ENCODE data around the gene BMP6. TPM values are rescaled to one million over a fixed set of nuclear protein-coding genes. Genes with fewer than 3 reads are reported as not detected.

BMP6 gene
- total and polyA plus RNA-seq, 2 experiments from 2014 or later: 0.84 to 2.8 TPM

GRCh38 chr6:7721649-7722048 lies 4.2 kb upstream of the BMP6 start:
- no peaks in the 10 kb centered on the region for H3K36me3 Mint-ChIP-seq (ENCODE audit: low read depth)
- DNase-seq (ENCODE audit: low spot score) (no peak), ATAC-seq (no peak)
- Histone ChIP-seq H2AFZ (no peak overlapping the region), H3K27me3 (ENCODE audit: insufficient read depth) (peaks cover 35% of the 10 kb centered on the region), H4K20me1 (replicated peaks; ENCODE audit: insufficient read depth) (no peaks in the 10 kb centered on the region), H3K4me1 (ENCODE audit: insufficient read depth) (no peaks in the 10 kb centered on the region), H3K27ac (ENCODE audit: low read depth) (no peak overlapping the region), H3F3A (replicated peaks; ENCODE audit: low read depth) (no peaks in the 10 kb centered on the region), H3K9me2 (ENCODE audit: insufficient read depth) (no peaks in the 10 kb centered on the region), H3K4me3 (no peak overlapping the region), H3K4me2 (no peak overlapping the region), H3K36me3 (ENCODE audit: insufficient read depth) (no peaks in the 10 kb centered on the region), H3K79me2 (replicated peaks; ENCODE audit: insufficient read depth) (no peaks in the 10 kb centered on the region)
- no peak for TF ChIP-seq NANOG (IDR thresholded peaks at IDR 0.05; ENCODE audit: borderline replicate concordance)
- TF ChIP-seq ZNF114 (CRISPR knock-in tag; IDR thresholded peaks at IDR 0.05): no peak
- no peak for TF ChIP-seq STAT1 (IDR thresholded peaks at IDR 0.05; ENCODE audit: unreplicated experiment)
- no peak; a peak in 1 of 4 replicates for TF ChIP-seq CTCF (conservative IDR thresholded peaks at IDR 0.05; ENCODE audit: low read depth in 2 of 2)
- no peak overlapping the region for H3K4me3 Mint-ChIP-seq
- H3K27me3 Mint-ChIP-seq (ENCODE audit: insufficient read depth, low read depth, poor library complexity): peaks cover 39% of the 10 kb centered on the region
- peaks cover 5% of the 10 kb centered on the region for H3K9me3 Mint-ChIP-seq
- H3K4me1 Mint-ChIP-seq: peaks cover 5% of the 10 kb centered on the region
- no peak overlapping the region for H3K27ac Mint-ChIP-seq

- ATAC-seq (peak; percentile 9), DNase-seq (ENCODE audit: low spot score) (peak; percentile 92)
- TF ChIP-seq STAT1 (IDR thresholded peaks at IDR 0.05; ENCODE audit: unreplicated experiment) (no peak), ZNF114 (CRISPR knock-in tag; IDR thresholded peaks at IDR 0.05) (no peak), CTCF (conservative IDR thresholded peaks at IDR 0.05; ENCODE audit: low read depth in 2 of 2) (peak; percentile 66 to 67), POLR2AphosphoS5 (IDR thresholded peaks at IDR 0.05; ENCODE audit: low read depth) (no peak), ZNF331 (CRISPR knock-in tag; IDR thresholded peaks at IDR 0.05; ENCODE audit: low read depth) (no peak)
- H3K4me3 ChIP-seq: no peak overlapping the region
- Mint-ChIP-seq H3K9me3 (peaks cover 5% of the 10 kb centered on the region), H3K27me3 (ENCODE audit: insufficient read depth, low read depth, poor library complexity) (peaks cover 45% of the 10 kb centered on the region), H3K4me1 (peaks cover 5% of the 10 kb centered on the region), H3K4me3 (no peak overlapping the region), H3K27ac (no peak overlapping the region), H3K36me3 (ENCODE audit: low read depth) (no peaks in the 10 kb centered on the region)
- H3K79me2 ChIP-seq (replicated peaks; ENCODE audit: insufficient read depth): no peaks in the 10 kb centered on the region
- H3K4me2 ChIP-seq: no peak overlapping the region
- H3K4me1 ChIP-seq (ENCODE audit: insufficient read depth): no peaks in the 10 kb centered on the region; the same call in 1 of the 2 replicates
- H3K9me2 ChIP-seq (ENCODE audit: insufficient read depth): no peaks in the 10 kb centered on the region
- H4K20me1 ChIP-seq (replicated peaks; ENCODE audit: insufficient read depth): no peaks in the 10 kb centered on the region
- peaks cover 49% of the 10 kb centered on the region for H3K27me3 ChIP-seq (ENCODE audit: insufficient read depth)
- H3K36me3 ChIP-seq (ENCODE audit: insufficient read depth): no peaks in the 10 kb centered on the region
- H3F3A ChIP-seq (replicated peaks; ENCODE audit: low read depth): no peaks in the 10 kb centered on the region
- no peak overlapping the region for H3K27ac ChIP-seq (ENCODE audit: low read depth)
- no peak overlapping the region for H2AFZ ChIP-seq
Measured at GRCh38 chr6:7723041-7723447, 2.9 kb upstream of the BMP6 start.
